Kidney (tissue), 14 donors: ENCODE results near the gene CYP2A13. TPM values are rescaled to one million over a fixed set of nuclear protein-coding genes. Genes with fewer than 3 reads are reported as not detected.
A peak's percentile ranks its signal among the peaks of the same experiment; 100 is the strongest.
"Not testable (repeated sequence)": the region's sequence is repeated elsewhere in the genome, so short reads cannot be mapped to it uniquely, and the experiment has no call there.

Source experiments
- DNase-seq, 5 donors: peaks; one replicate each; pipeline ENCODE4 v3.0.0-alpha.2; 2013 to 2020
- FAIRE-seq: peaks from 2 replicates; lab custom pipeline; 2012; peaks lifted over from hg19 to GRCh38; lab: Jason Lieb, UNC
- H3K27ac ChIP-seq, 2 donors: one replicate each; pipeline ENCODE4 v1.7.0; 2013; ENCODE audit warnings: low read depth in 2 of 2, low read length in 2 of 2, inconsistent platforms in 1 of 2
- H3K27me3 ChIP-seq: one replicate; pipeline ENCODE4 v1.7.1; 2013; ENCODE audit warnings: low read length, inconsistent platforms; ENCODE audit not compliant: control insufficient read depth, insufficient read depth
- H3K36me3 ChIP-seq, 3 donors: one replicate each; pipeline versions ENCODE4 v1.7.0 to v1.7.1; 2013; ENCODE audit warnings: low read length in 3 of 3, control low read depth in 1 of 3, inconsistent platforms in 1 of 3; ENCODE audit not compliant: insufficient read depth in 3 of 3, control insufficient read depth in 2 of 3
- H3K4me1 ChIP-seq, 3 donors: one replicate each; pipeline versions ENCODE4 v1.7.0 to v1.7.1; 2013; ENCODE audit warnings: low read length in 3 of 3, inconsistent platforms in 1 of 3, low read depth in 1 of 3; ENCODE audit not compliant: control insufficient read depth in 2 of 3, insufficient read depth in 2 of 3
- H3K4me3 ChIP-seq, 3 donors: one replicate each; pipeline versions ENCODE4 v1.7.0 to v1.8.1; 2013; ENCODE audit warnings: low read length in 3 of 3, control low read depth in 1 of 3, inconsistent platforms in 1 of 3
- H3K9ac ChIP-seq, 3 donors: one replicate each; pipeline versions ENCODE4 v1.7.0 to v1.7.1; 2013; ENCODE audit warnings: low read length in 3 of 3, control low read depth in 1 of 3, inconsistent platforms in 1 of 3
- H3K9me3 ChIP-seq, 3 donors: one replicate each; pipeline versions ENCODE4 v1.7.0 to v1.7.1; 2013; ENCODE audit warnings: low read length in 3 of 3, control low read depth in 1 of 3, inconsistent platforms in 1 of 3; ENCODE audit not compliant: control insufficient read depth in 2 of 3, insufficient read depth in 1 of 3
- CTCF ChIP-seq: IDR thresholded peaks from 3 replicates; pipeline ENCODE4 v1.5.1; 2012; ENCODE audit warnings: mild to moderate bottlenecking, moderate library complexity, borderline replicate concordance; ENCODE audit not compliant: insufficient read depth; ENCODE audit errors: extremely low read depth
- intact Hi-C: fragments of 100-400 bp; cut with DNase I; formaldehyde crosslinking; loops from one replicate; pipeline ENCODE4 v1.11.1; 2022
- polyA plus RNA-seq: library from polyadenylated mRNA; stranded (reverse); fragments of 350-450 nt; fragmentation: Illumina TruSeq; extraction: RNeasy Lipid Tissue Mini Kit (QIAGEN cat#74804); gene quantifications from one replicate; pipeline ENCODE4 v1.2.3, GENCODE V29; 2014; ENCODE audit warnings: low read depth, low replicate concordance; ENCODE audit not compliant: insufficient read depth
- total RNA-seq: library from RNA; stranded (reverse); fragmentation: NEBNext Ultra II Directional; extraction: Animal tissue kit (Norgen Biotek cat#: 25700); gene quantifications from one replicate; pipeline ENCODE4 v1.2.1, GENCODE V29; 2021
- donor health status: control.
- donor health status: control.
- donor health status: control.
- donor health status: control.
- donor health status: control.
- donor health status: DM: yes; HTN: yes; CAD: no.
- donor health status: Normal renal cell carcinoma (clear cell type).

Gene CYP2A13
- total and polyA plus RNA-seq, 2 donors from 2014 or later = not detected

- no peak overlapping the region for H3K9ac ChIP-seq
- H3K27ac ChIP-seq = no peak overlapping the region
- no peaks in the 10 kb centered on the region for H3K9me3 ChIP-seq
- intact Hi-C loops = no loop called here
- H3K36me3 ChIP-seq = no peaks in the 10 kb centered on the region
- TF ChIP-seq CTCF = no peak
- no peak overlapping the region for H3K4me3 ChIP-seq
- no peaks in the 10 kb centered on the region for H3K27me3 ChIP-seq
- H3K4me1 ChIP-seq = no peaks in the 10 kb centered on the region
- FAIRE-seq = no peak
- no peak for DNase-seq
Observed at GRCh38 chr19:41128692-41129091, 40.4 kb downstream of the CYP2A13 start.

GRCh38 chr19:41131186-41131585 is 42.9 kb downstream of the CYP2A13 start:
- Histone ChIP-seq H3K36me3 (no peaks in the 10 kb centered on the region), H3K4me3 (no peak overlapping the region), H3K4me1 (no peaks in the 10 kb centered on the region), H3K27me3 (no peaks in the 10 kb centered on the region), H3K9ac (no peak overlapping the region), H3K9me3 (no peaks in the 10 kb centered on the region), H3K27ac (no peak overlapping the region)
- TF ChIP-seq CTCF = no peak
- intact Hi-C loops = no loop called here
- FAIRE-seq = no peak
- no peak for DNase-seq

- Histone ChIP-seq H3K27ac (no peak overlapping the region), H3K4me3 (no peak overlapping the region), H3K36me3 (no peaks in the 10 kb centered on the region), H3K9ac (no peak overlapping the region), H3K4me1 (peaks cover 0 to 2% (median 0%) of the 10 kb centered on the region in 3 donors), H3K9me3 (no peaks in the 10 kb centered on the region), H3K27me3 (no peaks in the 10 kb centered on the region)
- DNase-seq = peak in 1 of 5 donors; percentile 32
- intact Hi-C loops = no loop called here
- TF ChIP-seq CTCF = no peak
- no peak for FAIRE-seq
Observed at GRCh38 chr19:41133260-41133659, 45.0 kb downstream of the CYP2A13 start.

GRCh38 chr19:41134616-41135015 is 46.4 kb downstream of the CYP2A13 start:
- Histone ChIP-seq H3K36me3 (no peaks in the 10 kb centered on the region), H3K27me3 (no peaks in the 10 kb centered on the region), H3K4me1 (peaks cover 0 to 2% (median 0%) of the 10 kb centered on the region in 3 donors), H3K9me3 (no peaks in the 10 kb centered on the region), H3K4me3 (no peak overlapping the region), H3K27ac (no peak overlapping the region), H3K9ac (no peak overlapping the region)
- intact Hi-C loops = no loop called here
- DNase-seq = peak in 1 of 5 donors; percentile 48
- FAIRE-seq = no peak
- no peak for TF ChIP-seq CTCF

- H3K27ac ChIP-seq, H3K9ac ChIP-seq, H3K4me1 ChIP-seq, intact Hi-C loops, FAIRE-seq, H3K36me3 ChIP-seq, H3K27me3 ChIP-seq, H3K9me3 ChIP-seq: not testable (repeated sequence)
- H3K4me3 ChIP-seq = peak overlapping the region in 2 of 3 donors; percentile 18 to 44
- DNase-seq = peak; percentile 80 to 90 (median 87)
Observed at GRCh38 chr19:41135390-41136384, 47.4 kb downstream of the CYP2A13 start.
